Gastrocnemius medialis (tissue), 4 donors: Measurements from ENCODE around the gene LTBP1. TPM values are rescaled to one million over a fixed set of nuclear protein-coding genes. Genes with fewer than 3 reads are reported as not detected.

Experiments used
- ATAC-seq, 2 donors: fragments of 150-250 bp; one replicate each; pipeline ENCODE4 v1.9.1; 2016
- DNase-seq, 2 donors: peaks; one replicate each; pipeline ENCODE4 v3.0.0-alpha.2; 2019
- H3K27ac ChIP-seq, 4 donors: fragments of 200-600 bp; sonication (generic); 1 replicate in 1 of 4; 2 replicates in 3 of 4; pipeline ENCODE4 v1.5.1; 2016 to 2018; ENCODE audit warnings: mild to moderate bottlenecking in 2 of 4, moderate library complexity in 1 of 4
- H3K27me3 ChIP-seq, 3 donors: fragments of 200-600 bp; sonication (generic) in 2 of 3; 1 replicate in 1 of 3; 2 replicates in 2 of 3; pipeline versions ENCODE4 v1.5.1 to v1.6.0; 2016 to 2019; ENCODE audit warnings: mild to moderate bottlenecking in 1 of 3, moderate library complexity in 1 of 3
- H3K36me3 ChIP-seq, 2 donors: fragments of 200-600 bp; sonication (generic) in 1 of 2; one replicate each; pipeline ENCODE4 v1.5.1; 2017 to 2018
- H3K4me1 ChIP-seq, 2 donors: fragments of 200-600 bp; sonication (generic) in 1 of 2; one replicate each; pipeline ENCODE4 v1.5.1; 2016 to 2017; ENCODE audit warnings: mild to moderate bottlenecking in 2 of 2
- H3K4me3 ChIP-seq, 4 donors: fragments of 200-600 bp; sonication (generic) in 3 of 4; 1 replicate in 1 of 4; 2 replicates in 3 of 4; pipeline ENCODE4 v1.5.1; 2016 to 2019; ENCODE audit warnings: mild to moderate bottlenecking in 2 of 4
- H3K9me3 ChIP-seq, 3 donors: fragments of 200-600 bp; sonication (generic) in 2 of 3; 1 replicate in 1 of 3; 2 replicates in 2 of 3; pipeline ENCODE4 v1.5.1; 2016 to 2019
- POLR2A ChIP-seq, 2 donors: fragments of 450-650 bp; IDR thresholded peaks; one replicate each; pipeline ENCODE4 v1.6.1; 2017; ENCODE audit warnings: antibody characterized with exemption in 2 of 2, mild to moderate bottlenecking in 2 of 2, moderate library complexity in 2 of 2
- in situ Hi-C, 4 donors: fragments of 200-750 bp; cut with MboI; loops; one replicate each; pipeline versions ENCODE4 v1.15.0 to v1.8.0; 2017; ENCODE audit warnings: low sequenced_read_pairs in 4 of 4
- intact Hi-C: fragments of 100-400 bp; cut with DNase I; formaldehyde crosslinking; loops from one replicate; pipeline ENCODE4 v1.15.1; 2023; ENCODE audit warnings: low total_unique reads
- total RNA-seq, 4 donors: library from RNA; depleted of rRNA; stranded (reverse); fragments of >200 nt; gene quantifications; one replicate each; pipeline versions ENCODE4 v1.1.0 to v1.2.3, GENCODE V29; 2016
- TF ChIP-seq, protein P1 (sequence below), 5 experiments: fragments of 450-650 bp in 3 of 5; fragments of 200-600 bp in 2 of 5; sonication (generic) in 2 of 5; IDR thresholded peaks in 4 of 5; conservative IDR thresholded peaks in 1 of 5; 1 replicate in 4 of 5; 2 replicates in 1 of 5; pipeline ENCODE4 v1.5.1; 2016 to 2019; ENCODE audit warnings: antibody characterized with exemption in 5 of 5, mild to moderate bottlenecking in 3 of 5, moderate library complexity in 3 of 5

The LTBP1 gene
- total RNA-seq, 4 donors from 2014 or later: 8.0 to 42.8 (median 18.4) TPM

GRCh38 chr2:33215983-33216382, 269.2 kb downstream of the LTBP1 start:
- Histone ChIP-seq H3K27me3 (no peaks in the 10 kb centered on the region), H3K36me3 (no peaks in the 10 kb centered on the region), H3K27ac (no peak overlapping the region), H3K9me3 (no peaks in the 10 kb centered on the region), H3K4me3 (no peak overlapping the region), H3K4me1 (peaks cover 15 to 19% of the 10 kb centered on the region in 2 donors)
- intact Hi-C loops: loop anchor here (5.0 kb wide), 1 partner anchor 84 kb away; no protein-coding TSS in a partner anchor
- ATAC-seq (no peak), DNase-seq (no peak)
- TF ChIP-seq, protein P1, sequence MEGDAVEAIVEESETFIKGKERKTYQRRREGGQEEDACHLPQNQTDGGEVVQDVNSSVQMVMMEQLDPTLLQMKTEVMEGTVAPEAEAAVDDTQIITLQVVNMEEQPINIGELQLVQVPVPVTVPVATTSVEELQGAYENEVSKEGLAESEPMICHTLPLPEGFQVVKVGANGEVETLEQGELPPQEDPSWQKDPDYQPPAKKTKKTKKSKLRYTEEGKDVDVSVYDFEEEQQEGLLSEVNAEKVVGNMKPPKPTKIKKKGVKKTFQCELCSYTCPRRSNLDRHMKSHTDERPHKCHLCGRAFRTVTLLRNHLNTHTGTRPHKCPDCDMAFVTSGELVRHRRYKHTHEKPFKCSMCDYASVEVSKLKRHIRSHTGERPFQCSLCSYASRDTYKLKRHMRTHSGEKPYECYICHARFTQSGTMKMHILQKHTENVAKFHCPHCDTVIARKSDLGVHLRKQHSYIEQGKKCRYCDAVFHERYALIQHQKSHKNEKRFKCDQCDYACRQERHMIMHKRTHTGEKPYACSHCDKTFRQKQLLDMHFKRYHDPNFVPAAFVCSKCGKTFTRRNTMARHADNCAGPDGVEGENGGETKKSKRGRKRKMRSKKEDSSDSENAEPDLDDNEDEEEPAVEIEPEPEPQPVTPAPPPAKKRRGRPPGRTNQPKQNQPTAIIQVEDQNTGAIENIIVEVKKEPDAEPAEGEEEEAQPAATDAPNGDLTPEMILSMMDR (IDR thresholded peaks at IDR 0.05 in 4 of 5, conservative IDR thresholded peaks at IDR 0.05 in 1 of 5): no peak
- TF ChIP-seq POLR2A (IDR thresholded peaks at IDR 0.05): no peak
- in situ Hi-C loops: no loop called here

DNA sequence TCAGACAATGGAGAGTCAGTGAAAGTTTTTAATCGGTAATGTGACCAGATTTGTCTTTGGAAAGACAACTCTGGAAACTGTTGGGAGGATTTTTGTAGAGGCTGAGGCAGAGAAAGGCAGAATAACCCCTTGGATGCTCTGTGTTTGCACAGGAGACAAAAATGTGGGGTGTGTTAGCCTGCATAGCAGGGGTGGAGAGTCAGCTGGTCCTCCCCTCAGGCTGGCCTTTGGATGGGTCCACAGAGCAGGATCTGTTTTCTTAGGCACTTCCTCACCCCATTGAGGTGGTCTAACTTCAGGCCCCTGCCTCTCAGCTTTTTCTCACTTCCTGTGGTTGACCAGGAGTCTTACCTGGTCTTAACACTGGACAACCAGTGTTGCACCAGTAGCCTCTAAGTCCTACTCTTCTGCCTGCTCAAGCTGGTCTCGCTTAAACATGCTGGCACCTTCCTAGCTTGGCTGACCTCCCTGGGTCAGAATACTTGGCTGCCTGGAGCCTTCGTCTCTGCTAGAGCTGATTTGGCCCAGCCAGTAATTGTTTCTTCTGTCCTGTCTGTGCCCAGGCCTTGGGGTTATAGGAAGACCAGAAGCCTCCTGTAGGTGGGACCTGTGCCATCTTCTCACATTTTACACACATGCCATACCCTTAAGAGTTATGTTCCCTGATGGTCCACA, 269.9 kb downstream of the LTBP1 start:
- Histone ChIP-seq H3K9me3 (no peaks in the 10 kb centered on the region), H3K36me3 (no peaks in the 10 kb centered on the region), H3K4me1 (peaks cover 14 to 15% of the 10 kb centered on the region in 2 donors), H3K27me3 (no peaks in the 10 kb centered on the region), H3K4me3 (no peak overlapping the region), H3K27ac (peak overlapping the region in 3 of 4 donors; percentile 2 to 41 (median 20))
- DNase-seq: peak in 1 of 2 donors; percentile 58
- in situ Hi-C loops (no loop called here), intact Hi-C loops (loop anchor here (5.0 kb wide), 1 partner anchor 84 kb away; no protein-coding TSS in a partner anchor)
- TF ChIP-seq, protein P1 (IDR thresholded peaks at IDR 0.05 in 4 of 5, conservative IDR thresholded peaks at IDR 0.05 in 1 of 5): no peak
- no peak for TF ChIP-seq POLR2A (IDR thresholded peaks at IDR 0.05)
- peak; percentile 46 to 67 for ATAC-seq

DNA sequence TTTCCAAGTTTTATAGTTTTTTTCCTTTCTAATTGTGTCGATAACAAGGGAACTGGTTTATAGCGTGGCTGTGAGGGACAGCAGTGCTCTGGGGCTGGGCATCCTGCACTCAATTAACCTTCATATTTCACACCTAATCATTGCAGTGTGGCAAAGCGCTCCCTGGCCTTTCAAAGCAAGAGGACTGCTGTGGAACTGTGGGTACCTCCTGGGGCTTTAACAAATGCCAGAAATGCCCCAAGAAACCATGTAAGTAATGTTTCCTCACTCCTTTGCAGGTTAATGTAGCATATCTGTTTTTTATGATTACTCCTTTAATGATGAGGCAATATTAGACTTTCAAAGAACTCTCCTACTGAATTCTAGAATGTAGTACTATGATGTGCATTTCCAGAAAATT, 270.7 kb downstream of the LTBP1 start:
- DNase-seq (no peak), ATAC-seq (no peak)
- TF ChIP-seq, protein P1 (IDR thresholded peaks at IDR 0.05 in 4 of 5, conservative IDR thresholded peaks at IDR 0.05 in 1 of 5): no peak
- TF ChIP-seq POLR2A (IDR thresholded peaks at IDR 0.05): no peak
- peak overlapping the region in 3 of 4 donors; percentile 2 to 41 (median 20) for H3K27ac ChIP-seq
- H3K9me3 ChIP-seq: no peaks in the 10 kb centered on the region
- peaks cover 14 to 15% of the 10 kb centered on the region in 2 donors for H3K4me1 ChIP-seq
- no peaks in the 10 kb centered on the region for H3K27me3 ChIP-seq
- intact Hi-C loops (loop anchor here (5.0 kb wide), 1 partner anchor 85 kb away; no protein-coding TSS in a partner anchor), in situ Hi-C loops (no loop called here)
- peaks cover 0 to 5% of the 10 kb centered on the region in 2 donors for H3K36me3 ChIP-seq
- no peak overlapping the region for H3K4me3 ChIP-seq

DNA sequence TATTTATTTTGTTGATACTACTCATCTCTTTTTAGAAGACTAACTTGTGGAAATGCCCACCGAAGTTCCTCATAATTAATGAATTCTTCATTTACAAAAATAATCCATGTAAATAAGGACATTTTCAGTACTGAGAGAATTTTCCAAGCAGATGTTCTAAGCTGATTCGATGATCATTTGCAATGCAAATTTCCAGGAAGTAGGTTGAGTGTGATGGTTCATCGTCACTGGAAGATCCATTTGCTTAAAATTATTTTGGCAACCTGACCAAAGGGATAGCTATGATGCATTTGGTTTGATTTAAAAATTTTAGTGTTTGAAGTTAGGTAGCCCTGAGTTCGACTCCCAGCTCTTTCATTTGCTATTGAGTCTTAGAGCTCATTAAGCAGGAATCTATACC, 272.4 kb downstream of the LTBP1 start:
- peaks cover 15 to 18% of the 10 kb centered on the region in 2 donors for H3K4me1 ChIP-seq

More for the DNA sequence above, 272.4 kb downstream of the LTBP1 start:
- TF ChIP-seq, protein P1 (IDR thresholded peaks at IDR 0.05 in 4 of 5, conservative IDR thresholded peaks at IDR 0.05 in 1 of 5): no peak
- no peak for TF ChIP-seq POLR2A (IDR thresholded peaks at IDR 0.05)
- Histone ChIP-seq H3K9me3 (no peaks in the 10 kb centered on the region), H3K36me3 (peaks cover 0 to 7% of the 10 kb centered on the region in 2 donors), H3K27me3 (no peaks in the 10 kb centered on the region), H3K27ac (no peak overlapping the region), H3K4me3 (no peak overlapping the region)
- ATAC-seq (no peak), DNase-seq (no peak)
- in situ Hi-C loops (no loop called here), intact Hi-C loops (loop anchor here (5.0 kb wide), 1 partner anchor 87 kb away; no protein-coding TSS in a partner anchor)
